Common myeloid progenitor, CD34-positive (primary cell): ENCODE data around the gene CLCN2.

Experiments used
- CTCF ChIA-PET: fragments of 350-600 bp; sonication (Branson Sonifier 250); formaldehyde crosslinking; loops from one replicate; lab custom pipeline; 2021; ENCODE audit warnings: antibody characterized with exemption; lab: Charles Lee
- POLR2A ChIA-PET: fragments of 350-600 bp; sonication (Branson Sonifier 250); formaldehyde crosslinking; loops from one replicate; lab custom pipeline; 2021; ENCODE audit warnings: antibody characterized with exemption; lab: Charles Lee
- DNase-seq, 3 donors: peaks; one replicate each; pipeline versions ENCODE4 v3.0.0 to v3.0.0-alpha.2; 2013
- H3K27ac ChIP-seq, 2 experiments: 1 replicate in 1 of 2; 2 replicates in 1 of 2; pipeline ENCODE4 v1.7.0; 2013; ENCODE audit warnings: inconsistent platforms in 2 of 2, low read length in 2 of 2, mild to moderate bottlenecking in 2 of 2, low read depth in 1 of 2, moderate library complexity in 1 of 2; ENCODE audit not compliant: severe bottlenecking in 2 of 2, insufficient read depth in 1 of 2, poor library complexity in 1 of 2
- H3K27me3 ChIP-seq, 5 experiments: replicated peaks in 2 of 5; 1 replicate in 3 of 5; 2 replicates in 2 of 5; pipeline versions ENCODE4 v1.6.1 to v1.7.0; 2013; ENCODE audit warnings: low read length in 4 of 5, mild to moderate bottlenecking in 2 of 5, moderate library complexity in 2 of 5, inconsistent platforms in 1 of 5; ENCODE audit not compliant: insufficient read depth in 5 of 5, control insufficient read depth in 4 of 5
- H3K36me3 ChIP-seq, 4 experiments: 1 replicate in 2 of 4; 2 replicates in 2 of 4; pipeline versions ENCODE4 v1.6.1 to v1.7.0; 2013; ENCODE audit warnings: low read length in 3 of 4, control low read depth in 1 of 4, mild to moderate bottlenecking in 1 of 4; ENCODE audit not compliant: control insufficient read depth in 4 of 4, insufficient read depth in 4 of 4
- H3K4me1 ChIP-seq, 4 experiments: 1 replicate in 3 of 4; 2 replicates in 1 of 4; pipeline versions ENCODE4 v1.6.1 to v1.7.1; 2013; ENCODE audit warnings: low read length in 3 of 4, mild to moderate bottlenecking in 3 of 4, control low read depth in 1 of 4, inconsistent platforms in 1 of 4, moderate library complexity in 1 of 4; ENCODE audit not compliant: control insufficient read depth in 4 of 4, insufficient read depth in 4 of 4; ENCODE audit errors: control extremely low read depth in 1 of 4
- H3K4me3 ChIP-seq, 7 experiments: 1 replicate in 4 of 7; 2 replicates in 3 of 7; pipeline versions ENCODE4 v1.5.1 to v1.7.0; 2013; ENCODE audit warnings: mild to moderate bottlenecking in 7 of 7, low read length in 6 of 7, moderate library complexity in 6 of 7, inconsistent platforms in 2 of 7, low read depth in 2 of 7, control low read depth in 1 of 7; ENCODE audit not compliant: insufficient read depth in 4 of 7, control insufficient read depth in 1 of 7; ENCODE audit errors: extremely low read depth in 1 of 7
- H3K9me3 ChIP-seq, 5 experiments: 1 replicate in 4 of 5; 2 replicates in 1 of 5; pipeline versions ENCODE4 v1.6.1 to v1.7.1; 2013; ENCODE audit warnings: low read length in 4 of 5, mild to moderate bottlenecking in 2 of 5, inconsistent platforms in 1 of 5, low read depth in 1 of 5, moderate library complexity in 1 of 5; ENCODE audit not compliant: control insufficient read depth in 4 of 5, insufficient read depth in 2 of 5; ENCODE audit errors: control extremely low read depth in 1 of 5
- WGBS: methylation state at CpG from one replicate; pipeline ENCODE4 v1.1.5; 2013; ENCODE audit not compliant: insufficient coverage; 5-methylcytosine and 5-hydroxymethylcytosine counted together

CLCN2 gene

GRCh38 chr3:184357248-184358123 is 3.9 kb downstream of the CLCN2 start:
- H3K9me3 ChIP-seq, result no peaks in the 10 kb centered on the region
- H3K36me3 ChIP-seq, result peaks cover 0 to 2% (median under 1%) of the 10 kb centered on the region in 4 experiments
- CTCF ChIA-PET, result interaction anchor here (1.3 to 2.1 kb wide), 2 partner anchors 15 to 51 kb away, joined by 3 to 11 read pairs; no protein-coding TSS in a partner anchor
- H3K4me1 ChIP-seq, result peaks cover 0 to 16% (median 12%) of the 10 kb centered on the region in 4 experiments
- peaks cover 0 to 3% (median 0%) of the 10 kb centered on the region in 5 experiments for H3K27me3 ChIP-seq
- no peak overlapping the region for H3K4me3 ChIP-seq
- H3K27ac ChIP-seq, result no peak overlapping the region
- no peak for DNase-seq
- POLR2A ChIA-PET, result no interaction called here
- 97% methylated on average over 19 of the region's 24 CpGs for WGBS

- ChIA-PET POLR2A (no interaction called here), CTCF (interaction anchor here (0.7 to 3.9 kb wide), 15 partner anchors 8 to 196 kb away, joined by 3 to 29 read pairs (median 3); partner anchors contain the start of gene FAM131A)
- no peak overlapping the region for H3K27ac ChIP-seq
- peaks cover 0 to 12% (median 2%) of the 10 kb centered on the region in 4 experiments for H3K36me3 ChIP-seq
- no peak overlapping the region for H3K4me3 ChIP-seq
- H3K27me3 ChIP-seq, result peaks cover 0 to 3% (median 0%) of the 10 kb centered on the region in 5 experiments
- no peaks in the 10 kb centered on the region for H3K9me3 ChIP-seq
- no peak for DNase-seq
- 96% methylated on average over 17 of the region's 18 CpGs for WGBS
- no peaks in the 10 kb centered on the region for H3K4me1 ChIP-seq
These were observed 6.0 kb downstream of the CLCN2 start for GRCh38 chr3:184355261-184356040.

GRCh38 chr3:184354754-184355153 is 6.7 kb downstream of the CLCN2 start:
- ChIA-PET POLR2A (no interaction called here), CTCF (interaction anchor here (0.7 to 3.9 kb wide), 14 partner anchors 8 to 197 kb away, joined by 3 to 29 read pairs (median 4); partner anchors contain the start of gene FAM131A)
- Histone ChIP-seq H3K27ac (no peak overlapping the region), H3K4me1 (no peaks in the 10 kb centered on the region), H3K9me3 (no peaks in the 10 kb centered on the region), H3K36me3 (peaks cover 0 to 12% (median 2%) of the 10 kb centered on the region in 4 experiments), H3K27me3 (no peaks in the 10 kb centered on the region), H3K4me3 (no peak overlapping the region)
- no peak for DNase-seq
- 81% methylated on average over 8 of the region's 8 CpGs for WGBS

GRCh38 chr3:184354121-184354728 is 7.2 kb downstream of the CLCN2 start:
- peaks cover 0 to 12% (median 2%) of the 10 kb centered on the region in 4 experiments for H3K36me3 ChIP-seq
- DNase-seq, result peak in 2 of 3 donors; percentile 56 to 64
- H3K4me3 ChIP-seq, result no peak overlapping the region
- POLR2A ChIA-PET, result no interaction called here
- no peaks in the 10 kb centered on the region for H3K4me1 ChIP-seq
- H3K9me3 ChIP-seq, result no peaks in the 10 kb centered on the region
- no peak overlapping the region for H3K27ac ChIP-seq
- no peaks in the 10 kb centered on the region for H3K27me3 ChIP-seq
- WGBS, result 71% methylated on average over 11 of the region's 18 CpGs
- CTCF ChIA-PET, result interaction anchor here (0.9 to 3.9 kb wide), 22 partner anchors 8 to 198 kb away, joined by 3 to 29 read pairs (median 4); partner anchors contain the start of gene FAM131A

- DNase-seq, result no peak
- H3K4me3 ChIP-seq, result no peak overlapping the region
- H3K4me1 ChIP-seq, result peaks cover 0 to 4% (median under 1%) of the 10 kb centered on the region in 4 experiments
- CTCF ChIA-PET, result interaction anchor here (1.0 to 3.9 kb wide), 18 partner anchors 9 to 190 kb away, joined by 3 to 29 read pairs (median 4); partner anchors contain the start of gene FAM131A
- no peaks in the 10 kb centered on the region for H3K9me3 ChIP-seq
- H3K36me3 ChIP-seq, result peaks cover 0 to 12% (median 2%) of the 10 kb centered on the region in 4 experiments
- H3K27ac ChIP-seq, result no peak overlapping the region
- POLR2A ChIA-PET, result no interaction called here
- H3K27me3 ChIP-seq, result no peaks in the 10 kb centered on the region
- WGBS, result 99% methylated on average over 10 of the region's 11 CpGs
These were observed 7.9 kb downstream of the CLCN2 start for GRCh38 chr3:184353546-184353941.

GRCh38 chr3:184352897-184353545 is 8.4 kb downstream of the CLCN2 start:
- WGBS, result 100% methylated on average over 5 of the region's 11 CpGs
- peaks cover 0 to 8% (median 2%) of the 10 kb centered on the region in 4 experiments for H3K4me1 ChIP-seq

More at GRCh38 chr3:184352897-184353545, 8.4 kb downstream of the CLCN2 start:
- no peak for DNase-seq
- H3K27ac ChIP-seq, result no peak overlapping the region
- H3K36me3 ChIP-seq, result peaks cover 0 to 12% (median 2%) of the 10 kb centered on the region in 4 experiments
- no peaks in the 10 kb centered on the region for H3K27me3 ChIP-seq
- H3K9me3 ChIP-seq, result no peaks in the 10 kb centered on the region
- H3K4me3 ChIP-seq, result no peak overlapping the region
- ChIA-PET CTCF (interaction anchor here (0.9 to 3.9 kb wide), 18 partner anchors 8 to 192 kb away, joined by 3 to 29 read pairs (median 4); partner anchors contain the start of gene FAM131A), POLR2A (no interaction called here)
